Skeletal muscle cell (primary cell): ENCODE measurements around the gene TNFAIP3.
"Not testable (repeated sequence)": the region's sequence is repeated elsewhere in the genome, so short reads cannot be mapped to it uniquely, and the experiment has no call there.

ENCODE experiments used
- DNase-seq: peaks from one replicate; pipeline ENCODE4 v3.0.0-alpha.2; 2010; ENCODE audit warnings: low read depth
- H3K4me3 ChIP-seq: 2 replicates; pipeline ENCODE4 v1.5.1; 2011; ENCODE audit warnings: low read depth, mild to moderate bottlenecking, control low read depth, low read length, moderate library complexity

TNFAIP3 gene

DNA sequence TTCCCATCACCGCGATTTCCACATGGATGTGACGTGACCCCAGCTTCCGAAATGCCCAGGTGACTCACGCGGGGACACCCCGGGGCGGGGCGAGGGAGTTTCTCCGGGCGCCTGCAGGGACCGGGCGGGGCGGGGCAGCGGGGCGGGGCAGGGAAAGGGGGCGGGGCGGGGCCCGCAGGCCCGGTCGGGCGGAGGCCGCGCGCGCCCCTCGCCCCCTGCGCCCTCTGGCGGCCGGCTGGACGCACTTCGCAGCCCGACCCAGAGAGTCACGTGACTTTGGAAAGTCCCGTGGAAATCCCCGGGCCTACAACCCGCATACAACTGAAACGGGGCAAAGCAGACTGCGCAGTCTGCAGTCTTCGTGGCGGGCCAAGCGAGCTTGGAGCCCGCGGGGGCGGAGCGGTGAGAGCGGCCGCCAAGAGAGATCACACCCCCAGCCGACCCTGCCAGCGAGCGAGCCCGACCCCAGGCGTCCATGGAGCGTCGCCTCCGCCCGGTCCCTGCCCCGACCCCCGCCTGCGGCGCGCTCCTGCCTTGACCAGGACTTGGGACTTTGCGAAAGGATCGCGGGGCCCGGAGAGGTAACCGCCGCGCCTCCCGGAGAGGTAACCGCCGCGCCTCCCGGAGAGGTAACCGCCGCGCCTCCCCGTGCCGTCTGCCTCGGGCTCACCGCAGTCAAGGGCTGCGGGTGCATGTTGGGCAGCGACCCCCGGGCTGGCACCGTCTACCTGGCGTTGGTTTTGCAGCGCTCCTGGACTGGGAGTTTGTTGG lies at the start of gene TNFAIP3:
TNFAIP3 (plus strand) TSS at position 346 of the 771 bp plus-strand sequence. CDS start 3,969 bp downstream, outside the sequence.
- peak within 1 kb of the TSS; percentile 97 for H3K4me3 ChIP-seq
- peak; percentile 80 for DNase-seq

DNA sequence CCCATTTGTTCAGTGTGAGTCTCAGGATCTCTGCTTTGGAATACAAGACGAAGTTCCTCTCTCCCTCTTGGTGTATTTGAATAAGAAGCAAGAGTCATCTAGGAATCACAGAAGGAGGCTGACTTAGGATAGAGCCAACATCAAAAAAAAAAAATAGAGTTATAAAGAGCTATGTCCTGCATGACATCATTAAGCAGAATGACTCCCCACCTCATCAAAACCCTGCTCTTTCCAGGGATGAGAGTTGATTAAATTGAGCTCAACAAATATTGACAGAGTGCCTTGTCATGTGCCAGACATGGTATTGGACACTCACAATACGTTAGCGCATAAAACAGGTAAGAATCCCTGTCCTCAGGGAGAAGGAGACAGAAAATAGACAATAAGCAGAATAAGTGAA lies 48.6 kb upstream of the TNFAIP3 start:
- no peak for DNase-seq

DNA sequence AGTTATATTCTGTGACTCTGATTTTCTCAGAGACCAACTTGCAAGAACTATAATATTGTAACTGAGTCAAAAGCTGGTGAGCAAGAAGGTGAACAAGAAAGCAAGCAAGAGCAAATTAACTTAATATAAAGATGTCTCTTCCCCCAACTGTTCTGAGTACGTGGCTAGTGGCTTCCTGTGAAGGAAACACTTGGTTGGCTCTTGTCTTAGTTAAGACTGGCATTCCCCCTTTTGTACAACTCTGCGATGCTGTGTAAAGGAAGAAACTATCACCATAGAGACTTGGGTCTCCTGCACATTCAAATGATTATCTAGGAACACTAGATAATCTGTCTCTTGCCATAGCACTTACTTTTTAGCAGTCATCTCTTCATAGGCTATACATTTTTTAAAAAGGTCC lies 47.3 kb upstream of the TNFAIP3 start:
- H3K4me3 ChIP-seq: no peak overlapping the region
- no peak for DNase-seq

More for the DNA sequence above, 48.6 kb upstream of the TNFAIP3 start:
- H3K4me3 ChIP-seq: no peak overlapping the region

DNA sequence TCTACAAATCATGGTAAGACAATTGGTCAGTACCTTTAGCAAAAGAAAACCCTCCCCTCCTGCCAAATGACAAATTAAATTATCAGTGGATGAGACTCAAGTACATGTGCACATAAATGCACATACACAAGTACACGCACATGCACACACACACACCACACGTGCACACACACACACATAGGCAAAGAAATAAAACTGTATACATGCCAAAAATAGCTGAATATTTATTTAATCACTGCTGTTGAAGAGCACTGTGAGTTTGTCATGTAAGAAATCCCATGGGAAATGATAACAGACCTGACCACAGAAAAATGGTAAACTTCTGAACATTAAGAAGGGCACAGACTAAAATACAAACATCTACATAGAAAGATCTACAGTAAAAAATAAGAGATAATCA lies 46.6 kb upstream of the TNFAIP3 start:
- no peak for DNase-seq
- H3K4me3 ChIP-seq: no peak overlapping the region

DNA sequence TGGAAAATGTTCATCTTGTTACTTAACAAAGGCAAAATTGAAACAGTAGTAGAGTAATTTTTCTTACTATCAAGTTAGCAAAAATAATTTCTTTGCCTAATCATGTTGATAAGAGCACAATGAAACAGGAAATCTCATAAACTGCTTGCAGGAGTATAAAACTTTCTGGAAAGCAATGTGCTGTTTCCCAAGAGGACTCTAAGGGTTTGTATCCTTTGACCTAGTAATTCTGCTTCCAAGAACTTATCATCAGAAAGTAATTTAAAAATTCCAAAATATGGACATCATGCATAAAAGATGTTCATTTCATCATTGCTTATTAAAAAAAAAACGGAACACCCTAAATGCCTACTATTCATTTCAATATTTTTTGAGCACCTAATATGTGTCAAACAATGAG lies 46.1 kb upstream of the TNFAIP3 start:
- no peak for DNase-seq
- H3K4me3 ChIP-seq: no peak overlapping the region

DNA sequence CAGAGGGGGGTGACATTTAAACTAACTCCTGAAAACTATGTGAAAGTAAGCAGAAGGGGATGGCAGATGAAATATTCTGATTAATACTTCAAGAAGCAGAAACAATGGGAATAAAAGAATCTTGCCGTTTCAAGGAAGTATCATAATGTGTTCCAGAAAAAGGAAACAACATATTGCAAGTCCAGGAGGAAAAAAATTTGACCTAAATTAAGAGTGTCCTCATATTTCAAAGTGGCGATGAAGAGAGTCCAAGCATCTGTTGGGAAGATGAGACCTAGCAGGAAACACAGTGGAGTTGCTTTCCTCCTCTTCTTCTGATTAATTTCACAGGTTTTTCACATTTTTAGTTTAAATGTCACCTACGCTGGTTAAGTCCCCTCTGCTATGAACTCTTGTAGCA lies 45.6 kb upstream of the TNFAIP3 start:
- H3K4me3 ChIP-seq: no peak overlapping the region
- DNase-seq: no peak

DNA sequence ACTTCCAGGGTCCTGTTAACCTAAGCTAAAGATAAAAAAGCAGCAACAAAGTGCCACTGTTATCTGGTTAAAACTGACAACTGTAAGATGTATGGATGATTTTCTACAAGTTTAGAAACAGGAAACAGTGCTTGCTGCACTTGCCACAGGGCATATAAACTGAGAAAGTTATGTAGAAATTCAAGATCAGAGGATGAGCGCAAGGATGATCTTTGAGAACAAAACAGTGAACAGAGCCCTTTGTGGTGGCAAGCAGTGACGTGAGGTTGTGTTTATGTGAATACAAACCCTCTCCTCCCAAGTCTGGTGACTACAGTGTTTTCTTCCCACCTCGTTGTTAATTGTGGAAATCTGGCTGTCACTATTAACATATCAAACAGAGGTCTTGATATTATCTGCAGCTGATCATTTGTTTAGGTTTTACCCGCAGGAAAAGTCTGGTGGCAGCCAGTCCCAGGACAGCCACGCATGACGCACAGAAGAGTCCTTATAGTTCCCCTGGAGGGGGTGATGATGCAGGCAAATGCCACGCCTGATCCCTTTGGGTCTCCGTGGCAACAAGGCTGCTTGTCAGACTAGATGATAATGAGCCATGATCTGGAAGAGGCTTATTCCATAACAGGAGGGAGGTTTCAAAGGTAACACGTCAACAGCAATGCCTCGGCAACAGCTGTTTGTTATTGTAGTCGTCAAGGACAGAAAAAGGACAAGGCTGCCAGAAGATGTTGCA lies 43.1 kb upstream of the TNFAIP3 start:
- H3K4me3 ChIP-seq: no peak overlapping the region
- DNase-seq: peak; percentile 74

DNA sequence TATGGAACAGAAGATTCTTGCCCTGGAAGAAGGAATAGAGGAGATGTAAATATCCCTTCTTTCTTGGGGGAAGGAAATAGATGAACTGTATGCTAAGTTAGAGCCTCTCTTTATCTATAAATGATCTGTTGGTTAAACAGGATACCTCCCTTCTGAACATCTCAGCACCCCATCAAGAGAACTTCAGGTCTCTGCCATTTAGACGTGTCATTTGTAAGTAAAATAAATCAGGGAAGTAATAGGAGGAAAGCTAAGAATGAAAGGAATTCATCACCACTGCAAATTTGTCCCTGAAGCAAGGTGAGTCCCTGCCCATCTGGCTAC lies 42.5 kb upstream of the TNFAIP3 start:
- no peak for DNase-seq
- no peak overlapping the region for H3K4me3 ChIP-seq

DNA sequence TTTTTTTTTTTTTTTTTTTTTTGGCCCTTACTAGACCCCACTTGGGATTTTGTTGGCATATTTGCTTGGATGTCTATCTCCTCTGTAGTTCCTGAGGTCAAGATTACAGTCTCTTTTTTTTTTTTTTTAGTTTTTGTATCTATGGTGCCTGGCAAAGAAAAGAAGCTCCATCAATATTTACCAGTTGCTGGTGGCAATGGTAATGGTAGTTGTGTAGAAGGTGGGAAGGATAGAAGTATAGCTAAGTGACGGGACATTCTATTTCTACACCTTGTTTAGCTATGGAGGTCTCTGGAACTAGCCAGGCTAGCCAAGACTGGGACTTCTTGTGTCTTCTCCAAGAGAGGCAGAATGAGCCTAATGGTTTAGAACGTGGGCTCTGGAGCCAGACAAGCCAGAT lies 42.2 kb upstream of the TNFAIP3 start:
- H3K4me3 ChIP-seq: no peak overlapping the region

DNA sequence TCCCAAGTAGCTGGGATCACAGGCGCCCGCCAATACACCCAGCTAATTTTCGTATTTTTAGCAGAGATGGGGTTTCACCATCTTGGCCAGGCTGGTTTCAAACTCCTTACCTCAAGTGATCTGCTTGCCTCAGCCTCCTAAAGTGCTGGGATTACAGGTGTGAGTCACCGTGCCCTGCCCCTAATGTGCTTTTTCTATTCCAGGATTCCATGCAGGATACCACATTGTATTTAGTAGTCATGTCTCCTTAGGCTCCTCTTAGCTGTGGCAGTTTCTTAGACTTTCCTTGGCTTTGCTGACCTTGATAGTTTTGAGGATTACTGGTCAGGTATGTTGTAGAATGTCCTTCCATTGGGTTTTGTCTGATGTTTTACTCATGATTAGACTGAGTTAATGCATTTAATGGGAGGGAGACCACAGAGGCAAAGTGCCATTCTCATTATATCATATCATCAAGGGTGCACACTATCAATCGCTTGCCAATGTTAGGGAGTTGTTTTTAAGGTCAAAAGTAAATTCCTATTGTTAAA lies 39.6 kb upstream of the TNFAIP3 start:
- no peak for DNase-seq
- no peak overlapping the region for H3K4me3 ChIP-seq

More for the DNA sequence above, 42.2 kb upstream of the TNFAIP3 start:
- no peak for DNase-seq

DNA sequence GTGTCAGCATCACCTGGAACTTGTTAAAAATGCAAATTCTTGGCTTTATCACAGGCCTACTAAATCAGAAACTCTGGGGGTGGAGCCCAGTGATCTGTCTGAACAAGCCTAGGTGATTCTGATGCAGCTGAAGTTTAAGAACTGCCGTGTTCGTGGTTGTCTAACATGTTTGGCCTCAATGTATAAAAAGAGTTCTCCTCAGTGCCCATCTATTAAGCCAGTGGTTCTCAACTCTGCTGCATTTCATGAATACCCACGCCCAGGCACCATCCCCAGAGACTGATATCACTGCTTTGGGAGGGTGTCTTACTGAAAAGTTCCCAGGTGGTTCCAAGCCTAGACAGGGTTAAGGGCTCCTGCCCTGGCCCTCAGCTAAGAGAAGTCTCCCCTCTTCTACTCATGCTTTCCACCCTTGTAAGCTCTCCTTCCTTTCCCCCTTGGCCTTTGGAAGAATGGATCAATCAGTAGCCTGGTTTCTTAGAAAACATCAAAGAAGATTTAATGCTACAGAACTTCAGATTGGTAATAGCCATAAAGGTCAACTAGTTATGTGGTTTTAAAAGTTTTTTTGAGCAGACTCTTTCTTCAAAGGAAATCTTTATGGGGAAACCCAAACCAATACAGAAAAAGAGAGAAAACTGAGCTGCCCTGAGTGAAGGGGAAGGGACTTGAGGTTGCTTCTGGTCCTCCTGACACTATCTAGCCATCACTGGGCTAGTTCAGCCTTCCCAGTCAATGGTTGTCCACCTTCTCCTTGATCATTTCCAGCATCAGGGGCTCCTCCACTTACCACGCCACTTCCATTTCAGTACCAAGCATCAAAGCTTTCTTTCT lies 38.9 kb upstream of the TNFAIP3 start:
- no peak for DNase-seq

DNA sequence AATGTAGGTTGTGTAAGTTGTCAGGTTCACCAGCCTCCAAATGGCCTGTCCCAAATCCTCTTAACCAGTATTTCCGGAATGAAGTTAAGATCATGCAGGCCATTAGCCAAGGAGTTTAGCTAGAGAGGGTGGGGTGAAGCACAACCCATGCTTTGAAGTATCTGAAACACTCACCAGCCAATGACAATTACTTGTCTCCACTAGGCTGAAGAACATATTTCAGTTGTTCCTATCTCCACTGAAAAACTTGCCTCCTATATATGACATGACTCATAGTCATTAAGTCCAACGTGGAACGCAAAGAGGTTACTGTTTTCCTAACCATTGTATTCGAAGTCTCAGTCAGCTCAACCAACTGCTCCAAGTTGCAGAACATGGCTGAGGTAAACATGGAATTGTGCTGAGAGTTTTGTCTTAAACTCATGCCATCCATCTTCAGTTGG lies 37.4 kb upstream of the TNFAIP3 start:
- peak; percentile 78 for DNase-seq
- H3K4me3 ChIP-seq: no peak overlapping the region

More for the DNA sequence above, 38.9 kb upstream of the TNFAIP3 start:
- no peak overlapping the region for H3K4me3 ChIP-seq

DNA sequence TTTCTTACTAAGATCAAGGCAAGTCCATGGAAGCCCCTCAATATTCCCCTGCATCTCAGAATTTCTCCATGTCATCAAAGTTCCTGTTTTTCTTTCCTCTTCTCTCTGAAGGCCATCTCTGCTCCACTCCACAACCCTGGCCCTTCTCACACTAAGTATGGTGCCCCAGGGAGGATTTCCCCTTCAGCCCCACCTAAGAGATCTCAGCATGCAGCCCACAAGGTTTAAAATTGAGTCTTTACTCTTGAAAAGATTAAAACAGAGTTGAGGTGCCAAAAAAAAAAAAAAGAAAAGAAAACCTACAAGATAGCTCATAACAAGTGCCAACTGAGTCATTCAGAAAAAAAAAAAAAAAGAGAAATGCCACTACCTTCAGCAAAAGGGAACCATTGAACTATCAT lies 36.5 kb upstream of the TNFAIP3 start:
- DNase-seq: no peak

DNA sequence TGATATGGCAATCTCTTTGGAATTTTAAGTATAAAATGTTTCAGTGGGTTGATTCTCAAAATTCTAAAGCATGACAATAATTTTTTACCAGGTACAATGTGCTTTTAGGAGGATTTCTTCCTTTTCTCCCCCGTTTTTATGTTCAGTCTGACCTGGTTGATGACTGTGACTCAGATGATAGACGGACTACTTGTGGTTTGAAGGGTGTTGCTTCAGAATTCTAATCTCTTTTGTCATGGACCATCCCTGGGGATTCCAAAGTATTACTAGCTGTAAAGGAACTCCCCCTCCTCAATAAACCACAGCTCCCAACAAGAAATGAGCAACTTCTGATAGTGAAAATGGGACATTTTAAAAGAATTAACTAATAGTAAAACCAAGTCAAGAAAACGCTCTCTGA lies 34.9 kb upstream of the TNFAIP3 start:
- peak; percentile 95 for DNase-seq

More for the DNA sequence above, 36.5 kb upstream of the TNFAIP3 start:
- no peak overlapping the region for H3K4me3 ChIP-seq

DNA sequence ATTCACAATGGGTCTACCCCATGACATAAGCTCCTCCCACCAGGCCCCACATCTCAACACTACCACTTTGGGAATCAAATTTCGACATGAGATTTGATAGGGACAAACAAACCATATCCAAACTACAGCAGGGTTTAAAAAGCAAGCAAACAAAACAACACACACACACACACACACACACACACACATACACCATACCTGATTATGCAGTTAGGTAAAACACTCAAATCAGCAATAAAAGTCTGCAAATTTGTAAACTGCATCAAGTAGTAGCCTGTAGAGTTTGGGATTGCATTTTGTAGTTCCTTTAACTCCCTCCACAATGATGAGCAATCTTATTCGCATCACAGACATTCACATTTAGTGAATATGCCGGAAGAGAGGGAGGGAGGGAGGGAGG lies 32.6 kb upstream of the TNFAIP3 start:
- DNase-seq: no peak

More for the DNA sequence above, 34.9 kb upstream of the TNFAIP3 start:
- H3K4me3 ChIP-seq: no peak overlapping the region

DNA sequence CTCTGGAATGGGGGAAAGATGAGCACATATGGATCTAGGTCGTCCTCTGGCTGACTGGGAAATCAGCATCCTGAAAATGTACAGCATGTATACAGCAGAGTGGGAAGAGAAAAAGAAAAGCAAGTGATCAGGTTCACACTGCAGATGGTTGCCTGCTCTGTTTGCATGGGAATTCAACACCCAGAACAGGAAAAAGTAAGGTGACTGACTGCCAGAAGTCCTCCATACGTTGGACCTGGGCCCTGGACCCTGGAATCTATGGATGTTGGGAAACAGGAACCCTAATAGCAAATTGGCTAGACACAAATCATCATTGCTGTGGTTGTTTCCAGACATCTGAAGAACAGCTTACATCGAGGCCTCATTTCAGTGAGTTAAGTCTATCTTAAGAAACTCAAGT lies 30.3 kb upstream of the TNFAIP3 start:
- DNase-seq: no peak
- no peak overlapping the region for H3K4me3 ChIP-seq

More for the DNA sequence above, 32.6 kb upstream of the TNFAIP3 start:
- H3K4me3 ChIP-seq: no peak overlapping the region

DNA sequence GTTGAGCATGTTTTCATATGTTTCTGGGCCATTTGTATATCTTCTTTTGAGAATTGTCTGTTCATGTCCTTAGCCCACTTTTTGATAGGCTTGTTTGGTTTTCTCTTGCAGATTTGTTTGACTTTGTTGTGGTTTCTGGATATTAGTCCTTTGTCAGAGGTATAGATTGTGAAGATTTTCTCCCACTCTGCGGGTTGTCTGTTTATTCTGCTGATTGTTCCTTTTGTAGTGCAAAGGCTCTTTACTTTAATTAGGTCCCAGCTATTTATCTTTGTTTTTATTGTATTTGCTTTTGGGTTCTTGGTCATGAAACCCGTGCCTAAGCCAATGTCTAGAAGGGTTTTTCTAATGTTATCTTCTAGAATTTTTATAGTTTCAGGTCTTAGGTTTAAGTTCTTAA lies 29.0 kb upstream of the TNFAIP3 start:
- H3K4me3 ChIP-seq: not testable (repeated sequence)

DNA sequence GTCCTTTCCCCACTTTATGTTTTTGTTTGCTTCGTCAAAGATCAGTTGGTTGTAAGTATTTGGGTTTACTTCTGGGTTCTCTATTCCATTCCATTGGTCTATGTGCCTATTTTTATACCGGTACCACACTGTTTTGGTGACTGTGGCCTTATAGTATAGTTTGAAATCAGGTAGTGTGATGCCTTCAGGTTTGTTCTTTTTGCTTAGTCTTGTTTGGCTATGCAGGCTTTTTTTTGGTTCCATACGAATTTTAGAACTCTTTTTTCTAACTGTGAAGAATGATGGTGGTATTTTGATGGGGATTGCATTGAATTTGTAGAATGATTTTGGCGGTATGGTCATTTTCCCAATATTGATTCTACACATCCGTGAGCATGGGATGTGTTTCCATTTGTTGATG lies 28.5 kb upstream of the TNFAIP3 start:
- not testable (repeated sequence) for DNase-seq, H3K4me3 ChIP-seq

More for the DNA sequence above, 29.0 kb upstream of the TNFAIP3 start:
- not testable (repeated sequence) for DNase-seq

DNA sequence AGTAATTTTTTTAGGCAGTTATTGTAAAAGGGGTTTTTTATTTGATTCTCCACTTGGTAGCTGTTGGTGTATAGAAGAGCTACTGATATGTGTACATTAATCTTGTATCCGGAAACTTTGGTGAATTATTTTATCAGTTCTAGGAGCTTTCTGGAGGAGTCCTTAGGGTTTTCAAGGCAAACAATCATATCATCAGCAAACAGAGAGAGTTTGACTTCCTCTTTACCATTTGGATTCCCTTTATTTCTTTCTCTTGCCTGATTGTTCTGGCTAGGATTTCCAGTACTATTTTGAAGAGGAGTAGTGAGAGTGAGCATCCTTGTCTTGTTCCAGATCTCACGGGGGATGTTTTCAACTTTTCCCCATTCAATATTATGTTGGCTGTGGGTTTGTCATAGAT lies 28.0 kb upstream of the TNFAIP3 start:
- H3K4me3 ChIP-seq: no peak overlapping the region
- DNase-seq: no peak

DNA sequence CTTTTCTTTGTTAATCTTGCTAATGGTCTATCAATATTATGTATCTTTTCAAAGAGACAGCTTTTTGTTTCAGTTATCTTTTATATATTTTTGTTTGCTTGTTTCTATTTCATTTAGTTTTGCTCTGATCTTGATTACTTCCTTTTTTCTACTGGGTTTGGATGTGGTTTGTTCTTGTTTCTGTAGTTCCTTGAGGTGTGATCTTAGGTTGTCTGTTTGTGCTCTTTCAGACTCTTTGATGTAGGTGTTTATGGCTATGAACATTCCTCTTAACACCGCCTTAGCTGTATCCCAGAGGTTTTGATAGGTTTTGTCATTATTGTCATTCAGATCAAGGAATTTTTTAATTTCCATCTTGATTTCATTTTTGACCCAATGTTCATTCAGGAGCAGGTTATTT lies 26.8 kb upstream of the TNFAIP3 start:
- no peak for DNase-seq
- no peak overlapping the region for H3K4me3 ChIP-seq
